SHP77 treated with DMSO at 0.1 percent for 48 hours (cell line): ENCODE results near the gene PCDHB14.
"Not testable (repeated sequence)": the region's sequence is repeated elsewhere in the genome, so short reads cannot be mapped to it uniquely, and the experiment has no call there.

Experiments
- DNase-seq: peaks from one replicate; lab custom pipeline; 2025; lab: John Stamatoyannopoulos, UW

Gene PCDHB14

GRCh38 chr5:141223112-141223783, at the start of gene PCDHB14:
Gene PCDHB14 (plus strand): TSS chr5:141223343. CDS start chr5:141223506, 163 bp downstream.
- peak; percentile 68 for DNase-seq

DNA sequence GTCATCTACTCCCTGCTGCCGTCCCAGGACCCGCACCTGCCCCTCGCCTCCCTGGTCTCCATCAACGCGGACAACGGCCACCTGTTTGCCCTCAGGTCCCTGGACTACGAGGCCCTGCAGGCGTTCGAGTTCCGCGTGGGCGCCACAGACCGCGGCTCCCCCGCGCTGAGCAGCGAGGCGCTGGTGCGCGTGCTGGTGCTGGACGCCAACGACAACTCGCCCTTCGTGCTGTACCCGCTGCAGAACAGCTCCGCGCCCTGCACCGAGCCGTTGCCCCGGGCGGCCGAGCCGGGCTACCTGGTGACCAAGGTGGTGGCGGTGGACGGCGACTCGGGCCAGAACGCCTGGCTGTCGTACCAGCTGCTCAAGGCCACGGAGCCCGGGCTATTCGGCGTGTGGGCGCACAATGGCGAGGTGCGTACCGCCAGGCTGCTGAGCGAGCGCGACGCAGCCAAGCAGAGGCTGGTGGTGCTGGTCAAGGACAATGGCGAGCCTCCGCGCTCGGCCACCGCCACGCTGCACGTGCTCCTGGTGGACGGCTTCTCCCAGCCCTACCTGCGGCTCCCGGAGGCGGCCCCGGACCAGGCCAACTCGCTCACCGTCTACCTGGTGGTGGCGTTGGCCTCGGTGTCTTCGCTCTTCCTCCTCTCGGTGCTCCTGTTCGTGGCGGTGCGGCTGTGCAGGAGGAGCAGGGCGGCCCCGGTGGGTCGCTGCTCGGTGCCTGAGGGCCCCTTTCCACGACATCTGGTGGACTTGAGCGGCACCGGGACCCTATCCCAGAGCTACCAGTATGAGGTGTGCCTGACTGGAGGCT, 48.6 kb upstream of the PCDHB14 start:
- DNase-seq, result not testable (repeated sequence)

DNA sequence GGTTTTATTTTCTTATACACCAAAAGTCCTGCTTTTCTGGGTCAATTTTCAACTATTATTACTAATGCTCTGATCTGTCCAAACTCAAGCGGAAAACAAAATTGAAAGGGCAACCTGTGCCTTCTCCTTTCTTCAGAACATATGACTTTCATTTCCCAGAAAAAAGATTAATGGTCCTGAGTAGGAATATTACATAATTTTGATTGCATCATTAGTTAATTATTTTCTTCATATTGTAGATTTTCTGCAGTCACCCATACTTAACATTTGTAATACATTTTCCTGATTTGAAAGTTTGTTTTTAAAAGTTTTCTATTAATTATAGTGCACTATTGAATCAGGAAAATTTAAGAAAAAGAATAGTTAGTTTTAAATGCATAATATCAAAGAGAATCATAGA, 47.2 kb upstream of the PCDHB14 start:
- DNase-seq, result no peak

GRCh38 chr5:141177577-141178191, 45.5 kb upstream of the PCDHB14 start, which contains the start of gene PCDHB8:
Gene PCDHB8 (plus strand): TSS chr5:141177790. CDS start chr5:141178035, 245 bp downstream.
- peak; percentile 43 for DNase-seq

GRCh38 chr5:141179371-141179770, 43.8 kb upstream of the PCDHB14 start:
- DNase-seq, result not testable (repeated sequence)

- not testable (repeated sequence) for DNase-seq
These were observed 43.3 kb upstream of the PCDHB14 start for GRCh38 chr5:141179876-141180275.

- DNase-seq, result no peak
These were observed 42.8 kb upstream of the PCDHB14 start for GRCh38 chr5:141180313-141180712.

- no peak for DNase-seq
These were observed 40.9 kb upstream of the PCDHB14 start, which contains the start of gene PCDHB16 for GRCh38 chr5:141182248-141182647. Gene PCDHB16 (plus strand): TSS chr5:141182387. CDS start chr5:141182560, 173 bp downstream.

GRCh38 chr5:141184117-141184855, 38.9 kb upstream of the PCDHB14 start:
- DNase-seq, result not testable (repeated sequence)

GRCh38 chr5:141186897-141187512, 36.1 kb upstream of the PCDHB14 start, which contains the start of gene PCDHB9:
Gene PCDHB9 (plus strand): TSS chr5:141187161. CDS start chr5:141187319, 158 bp downstream.
- DNase-seq, result no peak

- not testable (repeated sequence) for DNase-seq
These were observed 34.5 kb upstream of the PCDHB14 start for GRCh38 chr5:141188682-141189081.

DNA sequence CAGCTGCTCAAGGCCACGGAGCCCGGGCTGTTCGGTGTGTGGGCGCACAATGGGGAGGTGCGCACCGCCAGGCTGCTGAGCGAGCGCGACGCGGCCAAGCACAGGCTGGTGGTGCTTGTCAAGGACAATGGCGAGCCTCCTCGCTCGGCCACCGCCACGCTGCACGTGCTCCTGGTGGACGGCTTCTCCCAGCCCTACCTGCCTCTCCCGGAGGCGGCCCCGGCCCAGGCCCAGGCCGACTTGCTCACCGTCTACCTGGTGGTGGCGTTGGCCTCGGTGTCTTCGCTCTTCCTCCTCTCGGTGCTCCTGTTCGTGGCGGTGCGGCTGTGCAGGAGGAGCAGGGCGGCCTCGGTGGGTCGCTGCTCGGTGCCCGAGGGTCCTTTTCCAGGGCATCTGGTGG, 34.0 kb upstream of the PCDHB14 start:
- not testable (repeated sequence) for DNase-seq

DNA sequence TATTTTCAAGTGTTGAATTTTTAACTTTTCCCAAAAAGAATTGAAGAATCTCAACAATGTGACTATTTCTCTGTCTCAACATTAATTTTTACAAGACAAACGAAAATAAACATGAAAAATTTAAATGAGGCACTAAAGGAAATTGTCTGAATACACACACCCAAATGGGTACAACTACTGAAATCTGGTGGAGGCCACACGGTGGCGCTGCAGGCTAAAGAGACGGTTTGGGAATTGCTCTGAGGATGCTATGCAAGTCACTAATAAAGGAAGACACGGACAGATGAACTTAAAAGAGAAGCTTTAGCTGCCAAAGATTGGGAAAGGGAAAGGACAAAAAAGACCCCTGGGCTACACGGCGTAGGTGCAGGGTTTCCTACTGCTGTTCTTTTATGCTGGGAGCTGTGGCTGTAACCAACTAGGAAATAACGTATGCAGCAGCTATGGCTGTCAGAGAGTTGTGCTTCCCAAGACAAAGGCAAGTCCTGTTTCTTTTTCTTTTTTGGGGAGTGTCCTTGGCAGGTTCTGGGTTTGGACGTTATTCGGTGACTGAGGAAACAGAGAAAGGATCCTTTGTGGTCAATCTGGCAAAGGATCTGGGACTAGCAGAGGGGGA, 30.9 kb upstream of the PCDHB14 start, which contains the start of gene PCDHB10:
Gene PCDHB10, plus strand, starts transcription at position 244 of the 616 bp plus-strand sequence. Its CDS starts 200 bp downstream, at position 444.
- no peak for DNase-seq

- DNase-seq, result not testable (repeated sequence)
These were observed 28.8 kb upstream of the PCDHB14 start for GRCh38 chr5:141194332-141194731.

DNA sequence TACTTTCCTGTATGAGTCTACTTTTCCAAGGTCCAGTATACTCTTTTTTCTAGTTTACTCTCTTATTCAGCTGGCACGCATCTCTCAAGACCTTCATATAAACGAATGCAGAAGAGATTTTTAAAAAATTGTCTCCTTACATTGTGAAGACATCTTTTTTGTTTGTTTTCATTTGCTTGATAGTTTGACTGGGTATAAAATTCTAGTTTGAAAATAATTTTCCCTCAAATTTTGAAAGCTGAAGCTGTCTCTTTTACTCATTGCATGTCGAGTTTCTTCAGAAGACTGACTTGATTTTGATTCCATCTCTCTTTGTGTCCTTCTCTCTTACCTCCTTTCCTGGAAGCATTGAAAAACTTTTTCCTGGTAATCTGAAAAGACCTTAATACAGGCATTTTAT, 26.8 kb upstream of the PCDHB14 start:
- no peak for DNase-seq

GRCh38 chr5:141199359-141200235, 23.5 kb upstream of the PCDHB14 start, which contains the start of gene PCDHB11:
Gene PCDHB11 (plus strand): TSS chr5:141199627. CDS start chr5:141199775, 148 bp downstream.
- peak; percentile 30 for DNase-seq

DNA sequence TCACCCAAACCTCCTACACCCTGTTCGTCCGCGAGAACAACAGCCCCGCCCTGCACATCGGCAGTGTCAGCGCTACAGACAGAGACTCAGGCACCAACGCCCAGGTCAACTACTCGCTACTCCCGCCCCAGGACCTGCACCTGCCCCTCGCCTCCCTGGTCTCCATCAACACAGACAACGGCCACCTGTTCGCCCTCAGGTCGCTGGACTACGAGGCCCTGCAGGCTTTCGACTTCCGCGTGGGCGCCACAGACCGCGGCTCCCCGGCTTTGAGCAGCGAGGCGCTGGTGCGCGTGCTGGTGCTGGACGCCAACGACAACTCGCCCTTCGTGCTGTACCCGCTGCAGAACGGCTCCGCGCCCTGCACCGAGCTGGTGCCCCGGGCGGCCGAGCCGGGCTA, 22.0 kb upstream of the PCDHB14 start:
- DNase-seq, result not testable (repeated sequence)

GRCh38 chr5:141201646-141202045, 21.5 kb upstream of the PCDHB14 start:
- DNase-seq, result not testable (repeated sequence)

DNA sequence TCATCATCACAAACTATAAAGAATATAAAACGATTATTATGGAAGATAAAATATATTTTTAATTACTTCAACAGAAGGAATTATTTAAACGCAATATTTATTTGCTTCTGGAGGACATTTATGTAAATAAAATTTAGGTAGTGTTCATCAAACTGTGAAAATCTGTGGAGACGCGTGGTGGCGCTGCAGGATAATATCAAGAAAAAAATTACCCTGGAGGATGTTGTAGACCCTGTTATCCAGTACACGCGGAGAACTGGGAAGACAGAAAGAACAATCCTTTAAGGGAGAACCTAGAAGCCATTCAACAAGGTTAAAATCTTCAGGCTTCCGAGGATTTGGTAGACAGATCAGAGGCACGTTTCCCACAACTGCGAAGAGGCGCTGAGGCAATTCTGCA, 14.7 kb upstream of the PCDHB14 start, which contains the start of gene PCDHB12:
Gene PCDHB12, plus strand, starts transcription at position 242 of the 400 bp plus-strand sequence. CDS start 189 bp downstream, outside the sequence.
- DNase-seq, result no peak
